GM12865 (cell line): ENCODE measurements around the gene MRPS6.

ENCODE experiments used
- DNase-seq: peaks from one replicate; pipeline ENCODE4 v3.0.0; 2010; ENCODE audit warnings: low read depth
- H3K4me3 ChIP-seq: 2 replicates; pipeline ENCODE4 v1.5.1; 2011; ENCODE audit warnings: mild to moderate bottlenecking, low read depth, low read length, control low read depth
- TF ChIP-seq, protein P1 (sequence below): IDR thresholded peaks from 2 replicates; pipeline ENCODE4 v1.5.1; 2011; ENCODE audit warnings: low read length, control low read depth, low read depth, inconsistent platforms; ENCODE audit not compliant: insufficient read depth; ENCODE audit errors: missing control alignments

The MRPS6 gene

DNA sequence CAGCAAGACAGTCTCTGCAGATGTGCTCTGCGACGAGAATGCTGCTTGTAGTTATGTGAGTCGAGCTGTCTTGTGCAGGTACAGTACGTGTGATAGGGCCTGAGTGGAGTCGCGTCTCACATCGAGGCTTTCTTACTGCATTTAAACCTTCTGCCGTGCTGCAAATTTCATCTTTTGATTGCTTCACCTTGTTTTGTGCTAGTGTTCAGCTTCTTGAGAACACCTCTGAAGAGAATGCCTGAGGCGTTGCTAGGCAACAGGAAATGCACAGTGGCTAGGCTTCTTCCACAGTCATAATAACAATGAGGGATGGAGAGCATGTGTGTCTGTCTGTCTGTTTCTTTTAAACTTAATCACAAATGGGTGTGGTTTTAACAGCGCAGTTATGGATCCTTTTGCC lies 52.9 kb downstream of the MRPS6 start:
- no peak overlapping the region for H3K4me3 ChIP-seq
- TF ChIP-seq, protein P1, sequence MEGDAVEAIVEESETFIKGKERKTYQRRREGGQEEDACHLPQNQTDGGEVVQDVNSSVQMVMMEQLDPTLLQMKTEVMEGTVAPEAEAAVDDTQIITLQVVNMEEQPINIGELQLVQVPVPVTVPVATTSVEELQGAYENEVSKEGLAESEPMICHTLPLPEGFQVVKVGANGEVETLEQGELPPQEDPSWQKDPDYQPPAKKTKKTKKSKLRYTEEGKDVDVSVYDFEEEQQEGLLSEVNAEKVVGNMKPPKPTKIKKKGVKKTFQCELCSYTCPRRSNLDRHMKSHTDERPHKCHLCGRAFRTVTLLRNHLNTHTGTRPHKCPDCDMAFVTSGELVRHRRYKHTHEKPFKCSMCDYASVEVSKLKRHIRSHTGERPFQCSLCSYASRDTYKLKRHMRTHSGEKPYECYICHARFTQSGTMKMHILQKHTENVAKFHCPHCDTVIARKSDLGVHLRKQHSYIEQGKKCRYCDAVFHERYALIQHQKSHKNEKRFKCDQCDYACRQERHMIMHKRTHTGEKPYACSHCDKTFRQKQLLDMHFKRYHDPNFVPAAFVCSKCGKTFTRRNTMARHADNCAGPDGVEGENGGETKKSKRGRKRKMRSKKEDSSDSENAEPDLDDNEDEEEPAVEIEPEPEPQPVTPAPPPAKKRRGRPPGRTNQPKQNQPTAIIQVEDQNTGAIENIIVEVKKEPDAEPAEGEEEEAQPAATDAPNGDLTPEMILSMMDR = no peak
- DNase-seq = no peak

DNA sequence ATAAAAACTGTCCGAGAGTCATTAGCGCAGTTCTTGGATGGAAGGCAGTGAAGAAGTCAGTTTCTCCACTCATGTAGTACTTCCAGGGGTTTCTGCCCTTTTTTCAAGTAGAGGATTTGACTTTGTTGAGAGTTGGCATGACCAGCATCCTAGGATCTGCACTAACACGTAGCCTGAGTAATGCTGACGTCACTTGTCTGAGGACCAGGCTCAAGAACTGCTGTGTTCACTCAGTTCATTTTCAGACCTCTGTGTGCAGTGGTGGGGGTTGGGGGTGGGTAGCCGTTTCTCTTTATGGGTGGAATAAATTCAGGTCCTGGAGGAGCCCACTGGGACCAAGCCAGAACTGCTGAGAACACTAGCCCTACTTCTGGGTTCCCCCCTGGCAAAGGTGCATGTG lies 53.3 kb downstream of the MRPS6 start:
- TF ChIP-seq, protein P1 = no peak
- DNase-seq = no peak

DNA sequence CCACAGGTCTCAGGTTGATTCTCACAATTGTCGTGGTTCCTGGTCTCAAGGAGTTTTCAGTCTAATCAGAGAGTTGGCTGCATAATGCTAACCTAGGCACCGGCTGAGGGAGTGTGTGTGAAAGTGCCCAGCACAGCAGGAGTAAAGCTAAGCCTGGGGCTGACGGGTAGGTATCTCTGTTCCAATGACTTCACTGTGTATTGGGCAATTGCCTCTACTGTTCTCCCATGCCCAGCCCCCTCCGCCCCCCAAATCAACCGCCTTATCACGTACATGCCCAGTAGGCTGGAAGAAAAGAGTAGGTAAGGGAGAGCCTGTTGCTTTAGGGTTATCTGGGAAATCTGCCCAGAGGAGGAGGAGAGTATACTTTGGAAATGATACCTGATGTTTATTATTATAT lies 54.7 kb downstream of the MRPS6 start:
- H3K4me3 ChIP-seq = no peak overlapping the region
- TF ChIP-seq, protein P1 = no peak
- no peak for DNase-seq

More for the DNA sequence above, 53.3 kb downstream of the MRPS6 start:
- H3K4me3 ChIP-seq = no peak overlapping the region

DNA sequence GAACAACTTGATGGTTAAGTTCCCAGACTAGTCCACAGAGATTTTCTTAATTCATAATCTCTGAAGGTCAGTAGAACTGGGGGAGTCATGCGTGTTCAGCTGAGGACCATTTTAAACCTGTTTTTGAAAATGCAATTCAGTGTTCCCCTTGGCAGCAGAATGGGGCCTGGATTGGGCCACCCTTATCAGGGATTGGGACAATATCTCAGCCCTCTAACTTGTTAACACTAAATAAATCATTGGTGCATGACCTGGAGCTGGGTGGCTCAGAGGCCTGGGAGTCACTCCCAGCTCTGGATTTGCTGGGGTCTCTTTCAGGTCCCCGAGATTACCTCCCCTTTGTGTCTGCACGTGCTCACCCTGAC lies 55.3 kb downstream of the MRPS6 start:
- TF ChIP-seq, protein P1 = no peak
- DNase-seq = no peak
- H3K4me3 ChIP-seq = no peak overlapping the region

DNA sequence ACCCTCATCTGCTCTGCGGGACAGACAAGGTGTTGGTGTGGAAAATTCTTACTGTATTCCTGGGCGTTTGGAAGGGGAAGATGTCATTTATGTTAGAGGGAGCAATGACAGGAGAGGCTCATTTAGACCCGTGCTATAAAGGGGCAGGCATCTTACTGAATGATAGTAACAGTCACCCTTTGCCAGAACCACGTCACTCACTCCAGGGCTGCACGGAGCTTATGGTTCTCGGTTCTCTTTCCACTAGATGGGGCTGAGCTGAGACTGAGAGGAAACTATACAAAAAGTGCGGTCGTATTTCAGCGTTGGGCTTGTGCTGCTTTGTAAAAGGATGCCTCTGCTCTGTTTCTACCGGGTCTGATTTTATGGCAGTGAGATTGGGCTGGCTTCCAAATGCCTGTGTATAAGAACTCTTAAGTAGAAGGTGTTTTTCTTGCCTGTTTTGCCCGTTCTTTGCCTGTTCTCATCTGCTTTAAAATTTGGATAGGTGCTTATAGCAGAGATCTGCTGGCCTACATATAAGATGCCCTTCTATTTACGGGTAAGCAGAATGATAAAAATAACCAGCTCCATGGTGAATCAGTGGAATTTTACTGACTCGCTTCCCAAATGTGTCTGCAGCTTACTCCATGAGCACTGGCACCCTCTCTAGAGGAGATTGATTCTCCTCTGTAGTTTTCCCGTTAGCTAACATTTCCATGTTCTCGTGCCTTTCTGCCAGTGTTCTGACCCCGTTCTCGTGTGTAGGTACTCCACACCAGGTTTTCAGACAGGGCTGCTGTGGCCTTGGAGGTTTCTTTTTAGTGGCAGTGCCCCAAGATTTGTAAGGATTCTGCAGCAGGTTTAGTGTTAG lies 55.9 kb downstream of the MRPS6 start:
- DNase-seq = no peak
- H3K4me3 ChIP-seq = no peak overlapping the region
- TF ChIP-seq, protein P1 = no peak

DNA sequence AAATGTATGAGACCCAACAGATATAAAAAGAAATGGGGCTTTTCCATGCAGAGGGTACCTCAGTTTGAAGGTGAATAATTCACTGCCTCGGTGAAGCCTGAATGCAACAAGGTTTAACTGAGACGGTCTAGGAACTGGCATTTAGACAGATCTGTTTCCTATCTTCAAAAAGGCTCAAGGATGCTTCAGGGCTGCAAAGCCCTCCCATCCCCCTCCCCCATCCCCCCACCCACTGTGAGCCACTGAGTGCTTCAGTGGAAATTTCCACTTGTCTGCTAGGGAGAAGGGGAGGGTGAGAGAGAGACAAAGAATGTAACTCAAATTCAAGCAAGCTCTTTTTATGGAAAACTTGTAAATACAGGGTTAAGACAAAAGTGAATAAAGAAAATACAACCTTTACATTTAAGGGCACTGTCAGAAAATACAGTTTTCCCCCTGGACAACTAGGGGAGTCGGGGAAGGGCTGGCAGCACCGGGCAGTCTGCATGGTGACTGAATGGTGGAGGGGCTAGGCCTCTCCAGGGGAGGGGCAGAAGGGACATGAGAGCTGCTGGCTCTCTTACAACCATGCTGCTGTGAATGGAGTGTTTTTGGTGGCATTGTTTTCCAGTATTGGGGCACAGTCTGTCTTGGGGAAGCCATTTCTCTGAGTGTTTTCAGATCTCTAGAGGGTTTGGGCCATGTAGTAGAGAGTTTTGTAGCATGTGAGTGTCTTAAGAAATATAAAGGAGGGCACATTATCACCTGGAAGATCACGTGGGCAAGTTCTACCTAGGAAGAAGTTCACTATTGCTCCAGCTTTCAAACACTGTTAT lies 56.7 kb downstream of the MRPS6 start:
- H3K4me3 ChIP-seq = no peak overlapping the region
- no peak for DNase-seq

More for the DNA sequence above, 56.7 kb downstream of the MRPS6 start:
- TF ChIP-seq, protein P1 = no peak
